Measurements from ENCODE around the gene PLAAT4. TPM values are rescaled to one million over a fixed set of nuclear protein-coding genes. Genes with fewer than 3 reads are reported as not detected.

Gene PLAAT4
- 1.3 and 4.8 TPM in 2 replicates for total RNA-seq (2012; rRNA removed)

GRCh38 chr11:63536669-63537292, at the start of gene PLAAT4:
TSS of gene PLAAT4 (plus strand) at chr11:63536808. CDS start at chr11:63536869, 61 bp downstream.
- peaks cover 21% of the 10 kb centered on the region for H3K4me1 ChIP-seq (ENCODE audit: control insufficient read depth, insufficient read depth, low read length)
- H3K36me3 ChIP-seq (ENCODE audit: insufficient read depth, low read length): no peaks in the 10 kb centered on the region
- peak within 1 kb of the TSS; percentile 6 for H3K9ac ChIP-seq (ENCODE audit: low read depth, low read length)
- peak within 1 kb of the TSS; percentile 81 for H3K4me2 ChIP-seq (ENCODE audit: low read length)
- H3K27me3 ChIP-seq (ENCODE audit: control insufficient read depth, insufficient read depth, low read length): peaks cover 11% of the 10 kb centered on the region
- peak within 1 kb of the TSS; percentile 60 for H3K4me3 ChIP-seq (ENCODE audit: low read length)
- H3K9me3 ChIP-seq (replicated peaks; ENCODE audit: low read length): no peaks in the 10 kb centered on the region

GRCh38 chr11:63488789-63489188, 47.8 kb upstream of the PLAAT4 start:
- H3K9ac ChIP-seq (ENCODE audit: low read depth, low read length): no peak overlapping the region
- H3K9me3 ChIP-seq (replicated peaks; ENCODE audit: low read length): peaks cover 2% of the 10 kb centered on the region
- H3K27me3 ChIP-seq (ENCODE audit: control insufficient read depth, insufficient read depth, low read length): peaks cover 71% of the 10 kb centered on the region
- no peak overlapping the region for H3K4me3 ChIP-seq (ENCODE audit: low read length)
- H3K36me3 ChIP-seq (ENCODE audit: insufficient read depth, low read length): no peaks in the 10 kb centered on the region
- no peak overlapping the region for H3K4me2 ChIP-seq (ENCODE audit: low read length)
- H3K4me1 ChIP-seq (ENCODE audit: control insufficient read depth, insufficient read depth, low read length): peaks cover 13% of the 10 kb centered on the region

DNA sequence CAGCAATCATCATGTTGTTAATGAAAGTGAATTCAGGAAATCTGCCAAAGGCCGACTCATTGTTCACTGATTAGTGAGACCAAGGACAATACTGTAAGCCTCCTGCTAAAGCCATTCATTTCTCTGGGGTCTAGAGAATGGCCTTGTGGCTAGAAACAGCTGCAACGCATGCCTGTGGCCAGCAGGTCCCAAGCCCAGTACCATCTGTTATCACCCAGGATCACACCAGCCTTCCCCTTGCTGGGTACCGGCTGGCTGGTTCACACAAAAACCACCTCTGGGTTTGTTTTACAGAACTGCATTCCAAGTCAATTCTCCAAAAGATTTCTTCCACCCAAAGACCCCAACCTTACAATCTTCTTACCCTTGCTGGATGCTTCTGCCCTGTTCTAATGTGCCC, 46.7 kb upstream of the PLAAT4 start:
- Histone ChIP-seq H3K4me1 (ENCODE audit: control insufficient read depth, insufficient read depth, low read length) (peaks cover 13% of the 10 kb centered on the region), H3K27me3 (ENCODE audit: control insufficient read depth, insufficient read depth, low read length) (peaks cover 72% of the 10 kb centered on the region), H3K9ac (ENCODE audit: low read depth, low read length) (no peak overlapping the region), H3K36me3 (ENCODE audit: insufficient read depth, low read length) (no peaks in the 10 kb centered on the region), H3K4me3 (ENCODE audit: low read length) (no peak overlapping the region), H3K9me3 (replicated peaks; ENCODE audit: low read length) (peaks cover 2% of the 10 kb centered on the region), H3K4me2 (ENCODE audit: low read length) (no peak overlapping the region)

GRCh38 chr11:63490551-63491239, 45.9 kb upstream of the PLAAT4 start, which contains the start of gene PLAAT5:
TSS of gene PLAAT5 (minus strand) at chr11:63491167. CDS start at chr11:63491034, 133 bp downstream.
- Histone ChIP-seq H3K4me1 (ENCODE audit: control insufficient read depth, insufficient read depth, low read length) (peaks cover 13% of the 10 kb centered on the region), H3K4me3 (ENCODE audit: low read length) (peak within 1 kb of the TSS; percentile 67), H3K4me2 (ENCODE audit: low read length) (peak within 1 kb of the TSS; percentile 82), H3K9me3 (replicated peaks; ENCODE audit: low read length) (no peaks in the 10 kb centered on the region), H3K27me3 (ENCODE audit: control insufficient read depth, insufficient read depth, low read length) (peaks cover 76% of the 10 kb centered on the region), H3K36me3 (ENCODE audit: insufficient read depth, low read length) (no peaks in the 10 kb centered on the region), H3K9ac (ENCODE audit: low read depth, low read length) (no peak within 1 kb of the TSS)

- peak overlapping the region; percentile 67 for H3K4me3 ChIP-seq (ENCODE audit: low read length)
- H3K9ac ChIP-seq (ENCODE audit: low read depth, low read length): no peak overlapping the region
- H3K27me3 ChIP-seq (ENCODE audit: control insufficient read depth, insufficient read depth, low read length): peaks cover 74% of the 10 kb centered on the region
- H3K4me1 ChIP-seq (ENCODE audit: control insufficient read depth, insufficient read depth, low read length): peaks cover 13% of the 10 kb centered on the region
- no peaks in the 10 kb centered on the region for H3K36me3 ChIP-seq (ENCODE audit: insufficient read depth, low read length)
- no peaks in the 10 kb centered on the region for H3K9me3 ChIP-seq (replicated peaks; ENCODE audit: low read length)
- peak overlapping the region; percentile 82 for H3K4me2 ChIP-seq (ENCODE audit: low read length)
These were observed 45.4 kb upstream of the PLAAT4 start for GRCh38 chr11:63491240-63491587.

DNA sequence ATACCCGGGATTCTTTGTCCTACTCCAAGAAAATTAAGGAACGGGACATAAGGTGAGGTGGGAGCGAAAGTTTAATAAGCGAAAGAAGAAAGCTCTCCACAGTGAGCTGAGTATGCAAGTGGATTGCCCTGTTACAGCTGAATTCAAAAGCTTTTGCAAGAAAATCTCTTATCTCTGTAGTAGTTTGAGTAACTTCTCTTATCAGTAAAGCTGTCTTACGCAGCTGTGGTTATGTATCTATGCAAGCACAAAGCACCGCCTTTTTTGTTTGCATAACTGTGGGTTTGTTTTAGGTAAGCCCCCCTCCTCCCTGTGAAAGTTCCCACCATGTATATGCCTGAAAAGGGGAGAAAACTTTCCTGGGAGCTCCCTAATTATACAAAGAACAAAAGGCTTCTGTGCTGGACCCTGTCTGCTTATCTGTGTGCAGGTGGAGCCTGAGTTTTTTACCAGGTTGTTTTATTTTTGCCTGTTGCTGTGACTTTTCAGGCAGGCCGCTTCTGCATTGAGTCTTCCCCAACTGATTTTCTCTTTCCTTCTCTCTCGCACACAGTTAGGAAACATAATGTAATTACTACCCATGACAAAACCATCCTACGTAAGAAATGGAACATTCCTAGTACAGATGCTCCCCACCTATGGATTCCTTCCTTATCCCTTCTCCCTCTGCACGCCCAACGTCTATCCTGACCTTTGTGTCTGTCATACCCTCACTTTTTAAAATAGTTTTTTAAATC, 44.8 kb upstream of the PLAAT4 start:
- Histone ChIP-seq H3K4me1 (ENCODE audit: control insufficient read depth, insufficient read depth, low read length) (peaks cover 13% of the 10 kb centered on the region), H3K4me2 (ENCODE audit: low read length) (peak overlapping the region; percentile 82), H3K27me3 (ENCODE audit: control insufficient read depth, insufficient read depth, low read length) (peaks cover 76% of the 10 kb centered on the region), H3K9ac (ENCODE audit: low read depth, low read length) (no peak overlapping the region), H3K36me3 (ENCODE audit: insufficient read depth, low read length) (no peaks in the 10 kb centered on the region), H3K4me3 (ENCODE audit: low read length) (no peak overlapping the region), H3K9me3 (replicated peaks; ENCODE audit: low read length) (no peaks in the 10 kb centered on the region)

DNA sequence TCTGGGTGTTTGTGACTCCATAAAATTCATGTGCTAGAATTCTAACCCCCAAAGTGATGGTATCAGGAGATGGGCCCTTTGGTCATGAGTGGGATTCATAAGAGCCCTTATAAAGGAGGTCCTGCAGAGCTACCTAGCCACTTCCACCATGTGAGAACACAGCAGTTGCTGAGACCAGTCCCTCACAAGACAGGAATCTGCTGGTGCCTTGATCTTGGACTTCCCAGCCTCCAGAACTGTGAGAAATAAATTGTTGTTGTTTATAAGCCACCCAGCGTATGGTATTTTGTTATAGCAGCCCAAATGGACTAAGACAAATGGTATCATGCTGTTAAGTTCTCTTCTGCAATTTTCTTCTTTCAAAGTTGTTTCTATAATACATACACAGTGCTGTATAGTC, 44.2 kb upstream of the PLAAT4 start:
- Histone ChIP-seq H3K27me3 (ENCODE audit: control insufficient read depth, insufficient read depth, low read length) (peaks cover 74% of the 10 kb centered on the region), H3K9me3 (replicated peaks; ENCODE audit: low read length) (no peaks in the 10 kb centered on the region), H3K4me1 (ENCODE audit: control insufficient read depth, insufficient read depth, low read length) (peaks cover 13% of the 10 kb centered on the region), H3K36me3 (ENCODE audit: insufficient read depth, low read length) (no peaks in the 10 kb centered on the region), H3K4me3 (ENCODE audit: low read length) (no peak overlapping the region), H3K9ac (ENCODE audit: low read depth, low read length) (no peak overlapping the region), H3K4me2 (ENCODE audit: low read length) (no peak overlapping the region)

GRCh38 chr11:63493127-63493526, 43.5 kb upstream of the PLAAT4 start:
- Histone ChIP-seq H3K36me3 (ENCODE audit: insufficient read depth, low read length) (no peaks in the 10 kb centered on the region), H3K27me3 (ENCODE audit: control insufficient read depth, insufficient read depth, low read length) (peaks cover 74% of the 10 kb centered on the region)

GRCh38 chr11:63494975-63495374, 41.6 kb upstream of the PLAAT4 start:
- Histone ChIP-seq H3K9me3 (replicated peaks; ENCODE audit: low read length) (no peaks in the 10 kb centered on the region), H3K4me2 (ENCODE audit: low read length) (no peak overlapping the region), H3K9ac (ENCODE audit: low read depth, low read length) (no peak overlapping the region), H3K36me3 (ENCODE audit: insufficient read depth, low read length) (no peaks in the 10 kb centered on the region), H3K4me3 (ENCODE audit: low read length) (no peak overlapping the region), H3K27me3 (ENCODE audit: control insufficient read depth, insufficient read depth, low read length) (peaks cover 62% of the 10 kb centered on the region), H3K4me1 (ENCODE audit: control insufficient read depth, insufficient read depth, low read length) (peaks cover 13% of the 10 kb centered on the region)

More at GRCh38 chr11:63493127-63493526, 43.5 kb upstream of the PLAAT4 start:
- Histone ChIP-seq H3K4me1 (ENCODE audit: control insufficient read depth, insufficient read depth, low read length) (peaks cover 13% of the 10 kb centered on the region), H3K9ac (ENCODE audit: low read depth, low read length) (no peak overlapping the region), H3K4me2 (ENCODE audit: low read length) (no peak overlapping the region), H3K4me3 (ENCODE audit: low read length) (no peak overlapping the region), H3K9me3 (replicated peaks; ENCODE audit: low read length) (no peaks in the 10 kb centered on the region)

DNA sequence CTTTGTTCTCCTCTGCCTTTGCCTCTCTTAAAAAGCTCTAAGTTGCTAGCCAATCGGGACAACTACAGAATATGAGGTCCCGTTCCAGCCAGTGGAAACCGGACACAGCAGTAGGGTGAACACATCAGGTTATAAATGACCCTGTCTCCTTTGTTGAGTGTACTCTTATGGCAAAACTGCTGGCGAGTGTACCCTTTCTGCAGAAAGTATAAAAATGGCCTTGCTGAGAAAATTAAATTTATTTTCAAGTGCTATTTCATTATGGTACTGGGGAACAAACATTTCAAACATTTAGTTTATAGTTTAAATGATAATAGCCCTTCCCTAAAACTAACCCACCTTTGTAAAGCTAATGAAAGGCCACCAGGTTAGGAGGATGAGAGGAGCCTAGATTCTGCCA, 36.7 kb upstream of the PLAAT4 start:
- H3K27me3 ChIP-seq (ENCODE audit: control insufficient read depth, insufficient read depth, low read length): peaks cover 23% of the 10 kb centered on the region
- no peak overlapping the region for H3K4me3 ChIP-seq (ENCODE audit: low read length)
- H3K36me3 ChIP-seq (ENCODE audit: insufficient read depth, low read length): no peaks in the 10 kb centered on the region
- no peak overlapping the region for H3K4me2 ChIP-seq (ENCODE audit: low read length)
- H3K4me1 ChIP-seq (ENCODE audit: control insufficient read depth, insufficient read depth, low read length): no peaks in the 10 kb centered on the region
- no peaks in the 10 kb centered on the region for H3K9me3 ChIP-seq (replicated peaks; ENCODE audit: low read length)
- no peak overlapping the region for H3K9ac ChIP-seq (ENCODE audit: low read depth, low read length)

DNA sequence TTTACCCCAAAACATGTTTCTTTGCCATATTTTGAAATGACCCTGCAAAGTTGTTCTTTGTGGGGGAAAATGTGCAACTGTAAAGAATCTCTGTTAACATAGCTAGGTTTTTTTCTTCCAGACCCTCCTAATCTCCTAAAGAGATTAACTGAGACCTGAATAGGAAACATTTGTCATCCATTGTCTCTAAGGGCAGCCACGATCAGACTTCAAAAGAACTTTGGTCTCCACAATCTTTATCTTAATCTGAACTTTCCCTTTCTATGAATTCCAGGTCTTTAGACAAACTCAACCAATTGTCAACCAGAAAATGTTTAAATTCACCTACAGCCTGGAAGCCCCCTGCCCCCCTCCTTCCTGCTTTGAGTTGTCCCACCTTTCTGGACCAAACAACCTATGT, 35.4 kb upstream of the PLAAT4 start:
- Histone ChIP-seq H3K4me2 (ENCODE audit: low read length) (no peak overlapping the region), H3K9ac (ENCODE audit: low read depth, low read length) (no peak overlapping the region), H3K36me3 (ENCODE audit: insufficient read depth, low read length) (no peaks in the 10 kb centered on the region), H3K4me3 (ENCODE audit: low read length) (no peak overlapping the region), H3K27me3 (ENCODE audit: control insufficient read depth, insufficient read depth, low read length) (peaks cover 16% of the 10 kb centered on the region), H3K9me3 (replicated peaks; ENCODE audit: low read length) (no peaks in the 10 kb centered on the region), H3K4me1 (ENCODE audit: control insufficient read depth, insufficient read depth, low read length) (no peaks in the 10 kb centered on the region)

All from skeletal muscle satellite cell (primary cell).